Transverse colon (tissue), 4 donors: ENCODE measurements around the gene STK24. TPM values are rescaled to one million over a fixed set of nuclear protein-coding genes. Genes with fewer than 3 reads are reported as not detected.

Experiments
- DNase-seq: peaks from one replicate; pipeline ENCODE4 v3.0.0-alpha.2; 2019
- H3K27ac ChIP-seq, 4 donors: fragments of 200-600 bp; sonication (generic); 2 replicates each; pipeline ENCODE4 v1.5.1; 2016 to 2018; ENCODE audit warnings: inconsistent platforms in 4 of 4
- H3K27me3 ChIP-seq: fragments of 200-600 bp; sonication (generic); 2 replicates; pipeline ENCODE4 v1.5.1; 2017; ENCODE audit warnings: inconsistent platforms
- H3K36me3 ChIP-seq, 4 donors: fragments of 200-600 bp; sonication (generic); 2 replicates each; pipeline ENCODE4 v1.5.1; 2017 to 2019; ENCODE audit warnings: inconsistent platforms in 4 of 4
- H3K4me1 ChIP-seq, 4 donors: fragments of 200-600 bp; sonication (generic); 2 replicates each; pipeline ENCODE4 v1.5.1; 2017 to 2020; ENCODE audit warnings: inconsistent platforms in 4 of 4
- H3K4me3 ChIP-seq, 4 donors: fragments of 200-600 bp; sonication (generic); 1 replicate in 1 of 4; 2 replicates in 3 of 4; pipeline versions ENCODE4 v1.5.1 to v1.6.1; 2017 to 2019; ENCODE audit warnings: inconsistent platforms in 4 of 4
- H3K9me3 ChIP-seq, 2 donors: fragments of 200-600 bp; sonication (generic); 2 replicates each; pipeline ENCODE4 v1.5.1; 2017 to 2019; ENCODE audit warnings: inconsistent platforms in 2 of 2
- EP300 ChIP-seq: sonication (generic); formaldehyde crosslinking; IDR thresholded peaks from one replicate; pipeline ENCODE4 v1.6.1; 2017; ENCODE audit warnings: antibody characterized with exemption, low read depth
- POLR2A ChIP-seq: fragments of 450-650 bp; IDR thresholded peaks from one replicate; pipeline ENCODE4 v1.6.1; 2016; ENCODE audit warnings: antibody characterized with exemption, mild to moderate bottlenecking, moderate library complexity
- POLR2AphosphoS5 ChIP-seq, 3 donors: sonication (generic); formaldehyde crosslinking; IDR thresholded peaks; one replicate each; pipeline ENCODE4 v1.6.1; 2016; ENCODE audit warnings: antibody characterized with exemption in 3 of 3
- WGBS, 2 donors: methylation state at CpG; one replicate each; pipeline ENCODE4 v1.1.5; 2018; ENCODE audit warnings: low coverage in 1 of 2; 5-methylcytosine and 5-hydroxymethylcytosine counted together
- in situ Hi-C, 4 donors: fragments of 200-750 bp; cut with MboI; loops; one replicate each; pipeline versions ENCODE4 v1.15.0 to v1.15.1; 2017; ENCODE audit warnings: low sequenced_read_pairs in 3 of 4, low pct_ligation_motif_present in 1 of 4, low pct_unique_long_range_greater_than_20kb in 1 of 4
- intact Hi-C: fragments of 100-400 bp; cut with DNase I; formaldehyde crosslinking; loops from one replicate; pipeline ENCODE4 v1.15.1; 2023; ENCODE audit warnings: low total_unique reads
- total RNA-seq, 4 donors: library from RNA; depleted of rRNA; stranded (reverse); fragments of >200 nt; gene quantifications; one replicate each; pipeline ENCODE4 v1.1.0, GENCODE V29; 2016
- TF ChIP-seq, protein P1 (sequence below), 5 experiments: fragments of 200-600 bp in 3 of 5; fragments of 450-650 bp in 2 of 5; sonication (generic) in 3 of 5; IDR thresholded peaks; 1 replicate in 2 of 5; 2 replicates in 3 of 5; pipeline ENCODE4 v1.5.1; 2016 to 2017; ENCODE audit warnings: antibody characterized with exemption in 5 of 5, inconsistent platforms in 3 of 5, mild to moderate bottlenecking in 2 of 5, moderate library complexity in 1 of 5

The STK24 gene
- total RNA-seq, 4 donors from 2014 or later, result 87.2 to 152 (median 131) TPM

DNA sequence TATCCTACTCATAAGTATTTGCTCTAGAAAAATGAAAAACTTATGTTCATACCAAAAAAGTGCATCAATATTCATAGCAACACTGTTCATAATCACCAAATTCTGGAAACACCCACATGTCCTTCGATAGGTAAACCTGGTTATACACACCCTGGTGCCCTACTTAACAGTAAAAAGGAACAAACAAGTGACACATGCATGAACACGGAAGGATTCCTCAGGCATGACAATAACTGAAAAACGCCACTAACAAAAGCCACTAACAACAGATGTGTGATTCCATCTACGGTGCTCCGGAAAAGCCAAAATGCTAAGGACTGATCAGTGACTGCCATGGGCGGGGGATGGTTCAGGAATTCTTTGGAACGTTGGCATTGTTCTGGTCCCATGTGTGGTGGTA is 65.5 kb downstream of the STK24 start:
- no peaks in the 10 kb centered on the region for H3K9me3 ChIP-seq
- TF ChIP-seq POLR2AphosphoS5 (IDR thresholded peaks at IDR 0.05) (no peak), EP300 (no peak), POLR2A (no peak)
- TF ChIP-seq, protein P1, sequence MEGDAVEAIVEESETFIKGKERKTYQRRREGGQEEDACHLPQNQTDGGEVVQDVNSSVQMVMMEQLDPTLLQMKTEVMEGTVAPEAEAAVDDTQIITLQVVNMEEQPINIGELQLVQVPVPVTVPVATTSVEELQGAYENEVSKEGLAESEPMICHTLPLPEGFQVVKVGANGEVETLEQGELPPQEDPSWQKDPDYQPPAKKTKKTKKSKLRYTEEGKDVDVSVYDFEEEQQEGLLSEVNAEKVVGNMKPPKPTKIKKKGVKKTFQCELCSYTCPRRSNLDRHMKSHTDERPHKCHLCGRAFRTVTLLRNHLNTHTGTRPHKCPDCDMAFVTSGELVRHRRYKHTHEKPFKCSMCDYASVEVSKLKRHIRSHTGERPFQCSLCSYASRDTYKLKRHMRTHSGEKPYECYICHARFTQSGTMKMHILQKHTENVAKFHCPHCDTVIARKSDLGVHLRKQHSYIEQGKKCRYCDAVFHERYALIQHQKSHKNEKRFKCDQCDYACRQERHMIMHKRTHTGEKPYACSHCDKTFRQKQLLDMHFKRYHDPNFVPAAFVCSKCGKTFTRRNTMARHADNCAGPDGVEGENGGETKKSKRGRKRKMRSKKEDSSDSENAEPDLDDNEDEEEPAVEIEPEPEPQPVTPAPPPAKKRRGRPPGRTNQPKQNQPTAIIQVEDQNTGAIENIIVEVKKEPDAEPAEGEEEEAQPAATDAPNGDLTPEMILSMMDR (IDR thresholded peaks at IDR 0.05), result no peak
- no peaks in the 10 kb centered on the region for H3K27me3 ChIP-seq
- in situ Hi-C loops (no loop called here), intact Hi-C loops (no loop called here)
- H3K4me3 ChIP-seq, result no peak overlapping the region
- no peaks in the 10 kb centered on the region for H3K36me3 ChIP-seq
- peaks cover 26 to 75% (median 40%) of the 10 kb centered on the region in 4 donors for H3K4me1 ChIP-seq
- WGBS, 2 donors, result 74 to 84% methylated on average over 3 to 7 of the region's 7 CpGs
- peak overlapping the region in 1 of 4 donors; percentile 22 for H3K27ac ChIP-seq
- no peak for DNase-seq

DNA sequence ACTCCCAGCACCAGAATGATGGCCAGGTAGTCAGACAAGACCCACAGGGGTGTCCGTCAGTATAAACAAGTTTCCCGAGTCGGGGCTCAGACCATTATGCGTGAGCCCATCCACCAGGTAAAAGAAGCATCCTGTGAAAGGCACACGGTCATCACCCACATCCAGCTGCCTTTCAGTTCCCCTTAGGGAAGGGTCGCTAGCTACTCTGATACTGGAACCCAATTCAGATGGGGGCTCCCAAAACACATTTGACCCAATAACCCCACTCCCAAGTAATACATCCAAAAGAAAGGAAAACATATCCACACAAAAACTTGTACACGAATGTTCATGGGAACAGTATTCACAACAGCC is 66.8 kb downstream of the STK24 start:
- no peak for TF ChIP-seq EP300
- no peak for TF ChIP-seq POLR2AphosphoS5 (IDR thresholded peaks at IDR 0.05)
- TF ChIP-seq, protein P1 (IDR thresholded peaks at IDR 0.05), result no peak
- no peak for TF ChIP-seq POLR2A
- 88 to 100% methylated on average over 1 to 7 of the region's 7 CpGs for WGBS, 2 donors

DNA sequence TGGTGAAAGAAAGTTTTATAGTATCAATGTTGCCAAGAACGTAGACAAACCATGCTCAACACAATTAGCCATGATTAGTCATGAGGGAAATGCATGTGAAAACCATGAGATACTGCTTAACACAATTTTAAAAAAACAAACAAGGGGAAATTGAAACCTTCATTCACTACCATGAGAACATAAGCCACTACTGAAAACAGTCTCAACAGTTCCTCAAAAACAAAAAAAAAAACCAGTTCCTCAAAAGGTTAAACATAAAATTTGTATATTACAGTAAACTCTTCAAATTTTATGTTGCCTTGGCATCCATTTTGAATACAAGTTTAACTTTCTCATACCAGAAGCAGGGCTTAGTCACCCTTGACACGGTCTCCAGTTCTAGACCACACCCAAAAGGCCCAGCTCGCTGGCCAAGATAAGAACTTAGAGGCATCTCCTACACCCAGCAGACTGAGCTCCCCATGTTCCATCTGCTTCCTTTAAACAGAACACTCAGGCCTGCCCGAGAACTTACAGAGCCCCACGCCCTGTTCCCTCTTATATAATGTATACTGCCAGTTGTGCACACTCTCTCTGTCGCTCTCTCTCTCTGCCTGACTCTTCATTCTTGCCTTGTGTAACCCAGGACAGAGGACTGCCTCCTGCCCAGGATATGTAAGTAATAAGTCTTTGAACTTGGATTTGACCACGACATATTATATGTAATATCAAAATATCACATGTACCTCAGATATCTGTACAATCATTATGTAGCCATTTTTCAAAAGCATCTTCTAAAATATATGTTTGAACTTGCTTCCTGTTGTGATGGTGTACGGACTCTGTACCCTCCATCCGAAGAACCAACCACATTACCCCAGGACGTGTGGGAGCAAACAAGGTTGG is 67.4 kb downstream of the STK24 start:
- Histone ChIP-seq H3K4me1 (peaks cover 32 to 83% (median 49%) of the 10 kb centered on the region in 4 donors), H3K4me3 (no peak overlapping the region), H3K36me3 (no peaks in the 10 kb centered on the region), H3K9me3 (no peaks in the 10 kb centered on the region), H3K27me3 (no peaks in the 10 kb centered on the region), H3K27ac (peak overlapping the region; percentile 68 to 80 (median 77))
- in situ Hi-C loops, result no loop called here
- peak; percentile 76 for DNase-seq
- WGBS, 2 donors, result 42 to 55% methylated on average over 8 to 10 of the region's 10 CpGs
- intact Hi-C loops, result no loop called here
- TF ChIP-seq, protein P1 (IDR thresholded peaks at IDR 0.05), result no peak
- TF ChIP-seq POLR2A (peak; percentile 60), POLR2AphosphoS5 (IDR thresholded peaks at IDR 0.05) (peak in 2 of 3 donors; percentile 58 to 62), EP300 (no peak)

More for the DNA sequence above, 66.8 kb downstream of the STK24 start:
- Histone ChIP-seq H3K27ac (peak overlapping the region; percentile 68 to 80 (median 77)), H3K4me3 (no peak overlapping the region), H3K27me3 (no peaks in the 10 kb centered on the region), H3K9me3 (no peaks in the 10 kb centered on the region), H3K36me3 (no peaks in the 10 kb centered on the region), H3K4me1 (peaks cover 26 to 77% (median 46%) of the 10 kb centered on the region in 4 donors)
- in situ Hi-C loops, result no loop called here
- intact Hi-C loops, result no loop called here
- no peak for DNase-seq

DNA sequence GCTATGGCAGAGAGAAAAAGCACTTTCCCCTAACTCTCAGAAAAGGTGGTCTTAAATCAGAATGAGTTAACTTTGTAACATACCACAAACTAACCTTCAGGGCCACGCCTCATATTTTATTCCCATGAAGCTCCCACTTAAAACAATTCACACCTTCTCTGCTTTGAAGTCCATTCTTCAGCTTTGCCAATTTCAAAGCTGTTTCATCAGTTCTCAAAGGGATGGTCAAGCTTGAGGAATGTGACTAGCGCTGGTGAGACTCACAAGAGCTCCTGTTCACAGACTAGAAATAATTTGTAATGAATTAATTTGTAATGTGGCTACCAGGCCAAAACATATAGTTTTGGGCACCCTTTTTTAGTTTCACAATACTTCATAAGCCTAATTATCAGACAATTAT is 68.2 kb downstream of the STK24 start:
- Histone ChIP-seq H3K4me1 (peaks cover 41 to 91% (median 56%) of the 10 kb centered on the region in 4 donors), H3K27ac (peak overlapping the region; percentile 68 to 80 (median 77)), H3K9me3 (no peaks in the 10 kb centered on the region), H3K4me3 (no peak overlapping the region), H3K27me3 (no peaks in the 10 kb centered on the region), H3K36me3 (no peaks in the 10 kb centered on the region)
- WGBS, 2 donors, result 89 to 100% methylated on average over 1 to 2 of the region's 2 CpGs
- in situ Hi-C loops, result no loop called here
- no peak for DNase-seq
- TF ChIP-seq EP300 (no peak), POLR2A (no peak), POLR2AphosphoS5 (IDR thresholded peaks at IDR 0.05) (no peak)
- TF ChIP-seq, protein P1 (IDR thresholded peaks at IDR 0.05), result no peak
- intact Hi-C loops, result no loop called here
